ENCODE data around the gene MYLK3.

Gene MYLK3

GRCh38 chr16:46727184-46727583, 21.0 kb downstream of the MYLK3 start:
- no peak for DNase-seq

GRCh38 chr16:46721885-46722284, 26.3 kb downstream of the MYLK3 start:
- no peak for DNase-seq

GRCh38 chr16:46720619-46721018, 27.5 kb downstream of the MYLK3 start:
- DNase-seq: no peak

GRCh38 chr16:46719528-46719927, 28.6 kb downstream of the MYLK3 start:
- DNase-seq: no peak

GRCh38 chr16:46718214-46718613, 29.9 kb downstream of the MYLK3 start:
- DNase-seq: no peak

- DNase-seq: no peak
Measured at GRCh38 chr16:46717692-46718091, 30.5 kb downstream of the MYLK3 start.

- no peak for DNase-seq
Measured at GRCh38 chr16:46715769-46716305, 32.3 kb downstream of the MYLK3 start.

GRCh38 chr16:46714797-46715591, 33.1 kb downstream of the MYLK3 start:
- no peak for DNase-seq

GRCh38 chr16:46713634-46714033, 34.5 kb downstream of the MYLK3 start:
- no peak for DNase-seq

- no peak for DNase-seq
Measured at GRCh38 chr16:46712911-46713310, 35.2 kb downstream of the MYLK3 start.

- DNase-seq: no peak
Measured at GRCh38 chr16:46711106-46712058, 36.8 kb downstream of the MYLK3 start.

GRCh38 chr16:46709469-46710005, 38.6 kb downstream of the MYLK3 start:
- no peak for DNase-seq

GRCh38 chr16:46706642-46707041, 41.5 kb downstream of the MYLK3 start:
- DNase-seq: no peak

GRCh38 chr16:46702030-46702429, 46.1 kb downstream of the MYLK3 start:
- DNase-seq: no peak

- no peak for DNase-seq
Measured at GRCh38 chr16:46701615-46702014, 46.5 kb downstream of the MYLK3 start.

- DNase-seq: no peak
Measured at GRCh38 chr16:46700048-46700447, 48.1 kb downstream of the MYLK3 start.

- DNase-seq: no peak
Measured at GRCh38 chr16:46696957-46697356, 51.2 kb downstream of the MYLK3 start.

GRCh38 chr16:46695937-46696336, 52.2 kb downstream of the MYLK3 start:
- no peak for DNase-seq

GRCh38 chr16:46693598-46693997, 54.5 kb downstream of the MYLK3 start:
- no peak for DNase-seq

- no peak for DNase-seq
Measured at GRCh38 chr16:46691726-46692125, 56.4 kb downstream of the MYLK3 start.

- no peak for DNase-seq
Measured at GRCh38 chr16:46690281-46691178, 57.6 kb downstream of the MYLK3 start.

Data from kidney glomerular epithelial cell (primary cell).